Thoracic aorta (tissue), 2 donors: ENCODE data around the gene VHLL. TPM values are rescaled to one million over a fixed set of nuclear protein-coding genes. Genes with fewer than 3 reads are reported as not detected.
"Not testable (repeated sequence)": the region's sequence is repeated elsewhere in the genome, so short reads cannot be mapped to it uniquely, and the experiment has no call there.

Source experiments
- ATAC-seq: fragments of 150-250 bp; one replicate; pipeline ENCODE4 v1.8.0; 2017; ENCODE audit warnings: low read depth; ENCODE audit not compliant: insufficient number of reproducible peaks, low FRiP score
- DNase-seq: peaks from one replicate; pipeline ENCODE4 v3.0.0-alpha.2; 2020; ENCODE audit warnings: low spot score
- H3K27ac ChIP-seq, 2 donors: fragments of 200-600 bp; sonication (generic); 1 replicate in 1 of 2; 2 replicates in 1 of 2; pipeline ENCODE4 v1.5.1; 2016; ENCODE audit warnings: mild to moderate bottlenecking in 2 of 2, moderate library complexity in 2 of 2
- H3K27me3 ChIP-seq: fragments of 200-600 bp; sonication (generic); replicated peaks from 2 replicates; pipeline ENCODE4 v1.6.0; 2016; ENCODE audit warnings: mild to moderate bottlenecking; ENCODE audit not compliant: insufficient read depth
- H3K36me3 ChIP-seq: fragments of 200-600 bp; sonication (generic); one replicate; pipeline ENCODE4 v1.5.1; 2016
- H3K4me1 ChIP-seq, 2 donors: fragments of 200-600 bp; sonication (generic); 1 replicate in 1 of 2; 2 replicates in 1 of 2; pipeline versions ENCODE4 v1.5.1 to v1.6.0; 2016; ENCODE audit warnings: low read depth in 2 of 2, mild to moderate bottlenecking in 1 of 2; ENCODE audit not compliant: control insufficient read depth in 1 of 2
- H3K4me3 ChIP-seq: fragments of 200-600 bp; sonication (generic); 2 replicates; pipeline ENCODE4 v1.5.1; 2016; ENCODE audit warnings: mild to moderate bottlenecking
- H3K9me3 ChIP-seq: fragments of 200-600 bp; sonication (generic); 2 replicates; pipeline ENCODE4 v1.5.1; 2016
- total RNA-seq, 2 donors: library from RNA; depleted of rRNA; stranded (reverse); fragments of >200 nt; gene quantifications; one replicate each; pipeline versions ENCODE4 v1.1.0 to v1.2.3, GENCODE V29; 2016
- TF ChIP-seq, protein P1 (sequence below): fragments of 200-600 bp; sonication (generic); IDR thresholded peaks from one replicate; pipeline ENCODE4 v1.5.1; 2019; ENCODE audit warnings: antibody characterized with exemption

VHLL gene
- total RNA-seq: not detected

DNA sequence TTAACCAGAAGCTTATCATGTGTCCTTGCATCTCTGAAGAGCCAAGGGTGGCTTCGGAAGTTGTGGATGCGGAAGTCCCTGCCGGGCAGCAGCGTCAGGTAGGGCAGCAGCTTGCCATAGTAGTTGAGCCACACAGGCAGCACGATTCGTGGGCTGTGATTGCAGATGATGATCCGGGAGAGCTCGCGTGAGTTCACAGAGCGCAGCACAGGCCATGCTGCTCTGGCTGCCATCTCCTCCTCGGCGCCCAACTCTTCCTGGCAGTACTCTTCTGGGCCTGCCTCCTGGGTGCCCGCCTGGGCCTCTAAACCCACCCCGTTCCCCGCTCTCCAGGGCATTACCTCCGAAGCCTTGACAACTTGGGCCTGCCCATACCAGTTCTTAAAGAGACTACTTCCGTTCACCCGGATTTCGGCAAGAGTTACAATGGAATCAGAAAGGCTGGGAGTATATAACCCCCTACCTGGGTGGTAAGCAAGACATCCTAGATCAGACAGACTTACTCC is at the start of gene VHLL:
Gene VHLL (minus strand): TSS at position 456 of the 506 bp plus-strand sequence. CDS start 118 bp downstream, at position 338.
- Histone ChIP-seq H3K27ac (no peak within 1 kb of the TSS), H3K4me1 (peaks cover 8 to 11% of the 10 kb centered on the region in 2 donors), H3K9me3 (no peaks in the 10 kb centered on the region), H3K27me3 (no peaks in the 10 kb centered on the region), H3K4me3 (no peak within 1 kb of the TSS), H3K36me3 (no peaks in the 10 kb centered on the region)
- DNase-seq (no peak), ATAC-seq (no peak)
- TF ChIP-seq, protein P1, sequence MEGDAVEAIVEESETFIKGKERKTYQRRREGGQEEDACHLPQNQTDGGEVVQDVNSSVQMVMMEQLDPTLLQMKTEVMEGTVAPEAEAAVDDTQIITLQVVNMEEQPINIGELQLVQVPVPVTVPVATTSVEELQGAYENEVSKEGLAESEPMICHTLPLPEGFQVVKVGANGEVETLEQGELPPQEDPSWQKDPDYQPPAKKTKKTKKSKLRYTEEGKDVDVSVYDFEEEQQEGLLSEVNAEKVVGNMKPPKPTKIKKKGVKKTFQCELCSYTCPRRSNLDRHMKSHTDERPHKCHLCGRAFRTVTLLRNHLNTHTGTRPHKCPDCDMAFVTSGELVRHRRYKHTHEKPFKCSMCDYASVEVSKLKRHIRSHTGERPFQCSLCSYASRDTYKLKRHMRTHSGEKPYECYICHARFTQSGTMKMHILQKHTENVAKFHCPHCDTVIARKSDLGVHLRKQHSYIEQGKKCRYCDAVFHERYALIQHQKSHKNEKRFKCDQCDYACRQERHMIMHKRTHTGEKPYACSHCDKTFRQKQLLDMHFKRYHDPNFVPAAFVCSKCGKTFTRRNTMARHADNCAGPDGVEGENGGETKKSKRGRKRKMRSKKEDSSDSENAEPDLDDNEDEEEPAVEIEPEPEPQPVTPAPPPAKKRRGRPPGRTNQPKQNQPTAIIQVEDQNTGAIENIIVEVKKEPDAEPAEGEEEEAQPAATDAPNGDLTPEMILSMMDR: no peak

DNA sequence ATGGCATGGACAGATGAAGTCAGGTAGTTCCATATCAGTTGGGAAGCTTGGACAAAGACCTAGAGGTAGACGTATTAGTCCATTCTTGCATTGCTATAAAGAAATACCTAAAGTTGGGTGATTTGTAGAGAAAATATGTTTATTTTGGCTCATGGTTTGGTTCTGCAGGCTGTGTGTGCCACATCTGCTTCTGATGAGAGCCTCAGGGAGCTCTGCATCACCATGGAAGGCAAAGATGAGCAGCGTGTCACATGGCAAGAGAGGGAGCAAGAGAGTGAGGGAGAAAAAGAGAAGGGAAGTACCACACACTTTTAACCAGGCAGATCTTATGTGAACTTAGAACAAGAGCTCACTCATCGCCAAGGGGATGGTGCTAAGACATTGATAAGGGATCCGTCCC is 48.2 kb upstream of the VHLL start:
- Histone ChIP-seq H3K27me3 (no peaks in the 10 kb centered on the region), H3K4me1 (no peaks in the 10 kb centered on the region), H3K27ac (no peak overlapping the region), H3K36me3 (no peaks in the 10 kb centered on the region), H3K9me3 (no peaks in the 10 kb centered on the region), H3K4me3 (no peak overlapping the region)
- DNase-seq (no peak), ATAC-seq (no peak)
- TF ChIP-seq, protein P1: no peak

DNA sequence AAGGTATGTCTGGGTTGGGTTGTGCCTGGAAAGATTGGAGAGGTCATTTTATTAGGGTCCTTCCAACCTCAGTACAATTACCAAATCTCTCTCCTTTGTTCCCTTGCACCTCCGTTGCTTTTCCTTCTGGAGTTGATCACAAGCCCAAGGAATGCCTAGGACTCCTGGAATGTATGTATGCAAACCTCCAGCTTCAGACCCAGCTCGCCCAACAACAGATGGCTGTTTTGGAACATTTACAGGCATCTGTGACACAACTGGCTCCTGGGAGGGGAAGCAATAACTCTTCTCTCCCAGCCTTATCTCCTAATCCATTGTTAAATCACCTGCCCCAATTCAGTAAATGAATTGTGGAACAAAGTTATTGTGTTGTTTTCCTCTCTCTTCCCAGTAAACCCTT is 47.5 kb upstream of the VHLL start:
- DNase-seq (no peak), ATAC-seq (no peak)
- Histone ChIP-seq H3K4me3 (no peak overlapping the region), H3K27me3 (no peaks in the 10 kb centered on the region), H3K9me3 (no peaks in the 10 kb centered on the region), H3K36me3 (no peaks in the 10 kb centered on the region), H3K27ac (no peak overlapping the region), H3K4me1 (no peaks in the 10 kb centered on the region)
- TF ChIP-seq, protein P1: no peak

DNA sequence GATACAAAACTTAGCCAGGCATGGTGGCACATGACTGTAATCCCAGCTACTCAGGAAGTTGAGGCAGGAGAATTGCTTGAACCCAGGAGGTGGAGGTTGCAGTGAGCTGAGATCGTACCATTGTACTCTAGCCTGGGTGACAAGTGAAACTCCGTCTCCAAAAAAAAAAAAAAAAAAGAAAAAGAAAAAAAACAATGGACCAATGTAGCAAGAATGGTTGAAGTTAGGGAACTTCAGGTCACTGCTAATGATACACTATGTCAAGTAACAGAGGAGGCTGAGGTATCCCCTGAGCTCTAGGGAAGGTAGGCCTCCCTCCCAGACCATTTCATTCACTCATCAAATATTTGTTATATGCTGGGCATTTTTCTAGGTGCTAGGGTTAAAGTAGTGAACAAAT is 46.9 kb upstream of the VHLL start:
- H3K36me3 ChIP-seq, H3K4me3 ChIP-seq, H3K4me1 ChIP-seq, H3K9me3 ChIP-seq, ATAC-seq, H3K27ac ChIP-seq, H3K27me3 ChIP-seq, DNase-seq: not testable (repeated sequence)

DNA sequence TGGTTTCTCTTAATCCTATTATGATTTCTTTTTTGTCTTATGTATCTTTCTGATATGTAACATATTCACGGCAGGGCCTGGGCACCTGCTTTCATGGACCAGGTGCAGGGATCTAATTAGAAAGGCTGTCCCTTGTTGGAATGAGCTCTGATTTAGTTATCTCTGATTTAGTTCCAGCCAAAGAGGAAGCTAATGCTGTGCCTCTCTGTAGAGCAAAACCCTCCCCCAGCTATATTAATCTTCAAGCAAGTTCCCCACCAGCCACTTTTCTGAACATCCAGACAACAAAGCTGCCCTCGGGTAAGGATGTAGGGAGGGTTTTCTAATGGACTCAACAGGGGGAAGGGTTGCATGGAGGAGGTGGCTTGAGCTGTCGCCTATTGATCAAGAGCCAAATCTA is 45.3 kb upstream of the VHLL start:
- Histone ChIP-seq H3K27ac (no peak overlapping the region), H3K9me3 (no peaks in the 10 kb centered on the region), H3K4me1 (no peaks in the 10 kb centered on the region), H3K4me3 (no peak overlapping the region), H3K27me3 (no peaks in the 10 kb centered on the region), H3K36me3 (no peaks in the 10 kb centered on the region)
- no peak for DNase-seq
- TF ChIP-seq, protein P1: no peak
- ATAC-seq: no peak
